Tibial artery (tissue), 4 donors: ENCODE results near the gene EMC9.

Experiments
- DNase-seq, 2 donors: peaks; one replicate each; pipeline ENCODE4 v3.0.0-alpha.2; 2019
- H3K27ac ChIP-seq, 2 donors: fragments of 200-600 bp; sonication (generic) in 1 of 2; 1 replicate in 1 of 2; 2 replicates in 1 of 2; pipeline ENCODE4 v1.5.1; 2018 to 2019; ENCODE audit warnings: mild to moderate bottlenecking in 1 of 2
- H3K27me3 ChIP-seq, 2 donors: fragments of 200-600 bp; sonication (generic) in 1 of 2; one replicate each; pipeline versions ENCODE4 v1.5.1 to v1.6.0; 2016 to 2019
- H3K36me3 ChIP-seq, 3 donors: fragments of 200-600 bp; sonication (generic) in 2 of 3; one replicate each; pipeline ENCODE4 v1.5.1; 2016 to 2019; ENCODE audit warnings: mild to moderate bottlenecking in 2 of 3
- H3K4me1 ChIP-seq, 4 donors: fragments of 200-600 bp; sonication (generic) in 2 of 4; 1 replicate in 3 of 4; 2 replicates in 1 of 4; pipeline ENCODE4 v1.5.1; 2016 to 2019
- H3K4me3 ChIP-seq, 2 donors: fragments of 200-600 bp; sonication (generic) in 1 of 2; 1 replicate in 1 of 2; 2 replicates in 1 of 2; pipeline ENCODE4 v1.5.1; 2018 to 2019; ENCODE audit warnings: mild to moderate bottlenecking in 2 of 2
- H3K9me3 ChIP-seq, 3 donors: fragments of 200-600 bp; sonication (generic) in 1 of 3; one replicate each; pipeline ENCODE4 v1.5.1; 2016 to 2019
- intact Hi-C: fragments of 100-400 bp; cut with DNase I; formaldehyde crosslinking; loops from one replicate; pipeline ENCODE4 v1.15.0; 2023; ENCODE audit warnings: low total_unique reads
- TF ChIP-seq, protein P1 (sequence below), 2 experiments: fragments of 200-600 bp in 1 of 2; fragments of 450-650 bp in 1 of 2; IDR thresholded peaks; one replicate each; pipeline ENCODE4 v1.5.1; 2017 to 2019; ENCODE audit warnings: antibody characterized with exemption in 2 of 2, mild to moderate bottlenecking in 1 of 2, moderate library complexity in 1 of 2

The EMC9 gene

DNA sequence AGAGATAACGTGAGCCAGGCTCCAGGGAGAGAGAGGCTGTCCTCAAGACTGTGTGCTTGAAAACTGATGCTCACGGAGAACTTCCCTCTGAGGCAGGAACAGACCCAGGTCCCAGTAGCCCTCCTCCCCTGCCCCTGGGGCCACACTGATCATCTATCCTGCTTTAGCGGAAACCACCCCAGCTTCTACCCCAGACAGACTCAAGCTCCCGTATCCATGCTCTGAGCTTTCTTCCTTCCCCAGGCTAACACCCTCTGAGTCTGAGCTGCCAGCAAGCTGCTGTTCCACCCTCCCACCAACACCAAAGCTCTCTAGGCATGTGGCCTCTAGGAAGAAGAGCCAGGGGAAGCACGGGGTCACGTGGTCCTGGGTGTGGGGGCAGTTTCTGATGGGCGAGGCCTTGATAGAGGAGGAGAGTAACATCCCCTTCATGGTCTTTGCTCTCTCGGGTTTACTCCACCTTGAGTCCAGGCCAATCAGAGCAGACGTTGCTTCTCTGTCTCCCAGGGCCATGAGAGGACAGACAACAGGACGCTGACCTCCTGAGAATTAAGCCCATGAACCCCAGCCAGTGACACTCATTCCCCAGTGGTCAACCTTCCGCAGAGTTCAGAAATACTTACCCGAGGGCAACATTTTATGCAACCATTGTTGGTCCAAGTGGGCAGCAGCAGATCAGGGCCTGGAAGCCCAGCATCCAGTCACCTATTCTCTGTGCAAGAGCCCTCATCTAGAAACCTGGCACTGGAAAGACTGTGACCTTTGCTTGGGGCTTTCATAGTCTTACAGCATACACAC lies 45.9 kb downstream of the EMC9 start:
- peaks cover 0 to 26% (median 26%) of the 10 kb centered on the region in 3 donors for H3K36me3 ChIP-seq

DNA sequence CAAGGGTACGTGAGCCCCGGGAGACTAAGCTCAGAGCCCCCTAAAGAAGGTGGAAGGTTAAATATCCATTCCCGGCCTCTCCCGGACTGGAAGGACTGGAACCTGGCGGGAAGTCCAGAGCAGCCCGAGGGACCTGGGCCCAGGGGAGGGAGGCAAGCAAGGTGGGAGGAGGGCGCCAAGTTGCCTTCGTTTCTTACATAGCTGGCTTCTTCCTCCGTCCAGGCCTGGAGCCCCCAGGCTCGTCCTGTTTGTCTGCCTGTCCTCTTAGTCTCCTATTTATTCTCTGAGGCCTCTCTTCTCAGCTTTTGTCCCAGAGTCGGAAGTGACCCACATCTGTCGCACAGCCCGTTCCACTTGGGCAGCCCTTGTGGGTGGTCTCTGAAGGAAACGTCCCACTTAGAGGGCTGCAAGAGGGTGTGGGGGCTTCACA lies 46.5 kb downstream of the EMC9 start:
- intact Hi-C loops: loop anchor here (5.0 kb wide), 1 partner anchor 38 kb away; no protein-coding TSS in a partner anchor
- Histone ChIP-seq H3K9me3 (no peaks in the 10 kb centered on the region), H3K27ac (peak overlapping the region; percentile 97 to 99), H3K4me1 (peaks cover 0 to 23% (median 19%) of the 10 kb centered on the region in 4 donors), H3K4me3 (peak overlapping the region; percentile 91 to 94), H3K36me3 (peaks cover 0 to 20% (median 20%) of the 10 kb centered on the region in 3 donors), H3K27me3 (no peaks in the 10 kb centered on the region)
- TF ChIP-seq, protein P1, sequence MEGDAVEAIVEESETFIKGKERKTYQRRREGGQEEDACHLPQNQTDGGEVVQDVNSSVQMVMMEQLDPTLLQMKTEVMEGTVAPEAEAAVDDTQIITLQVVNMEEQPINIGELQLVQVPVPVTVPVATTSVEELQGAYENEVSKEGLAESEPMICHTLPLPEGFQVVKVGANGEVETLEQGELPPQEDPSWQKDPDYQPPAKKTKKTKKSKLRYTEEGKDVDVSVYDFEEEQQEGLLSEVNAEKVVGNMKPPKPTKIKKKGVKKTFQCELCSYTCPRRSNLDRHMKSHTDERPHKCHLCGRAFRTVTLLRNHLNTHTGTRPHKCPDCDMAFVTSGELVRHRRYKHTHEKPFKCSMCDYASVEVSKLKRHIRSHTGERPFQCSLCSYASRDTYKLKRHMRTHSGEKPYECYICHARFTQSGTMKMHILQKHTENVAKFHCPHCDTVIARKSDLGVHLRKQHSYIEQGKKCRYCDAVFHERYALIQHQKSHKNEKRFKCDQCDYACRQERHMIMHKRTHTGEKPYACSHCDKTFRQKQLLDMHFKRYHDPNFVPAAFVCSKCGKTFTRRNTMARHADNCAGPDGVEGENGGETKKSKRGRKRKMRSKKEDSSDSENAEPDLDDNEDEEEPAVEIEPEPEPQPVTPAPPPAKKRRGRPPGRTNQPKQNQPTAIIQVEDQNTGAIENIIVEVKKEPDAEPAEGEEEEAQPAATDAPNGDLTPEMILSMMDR (IDR thresholded peaks at IDR 0.05): no peak
- DNase-seq: no peak

More for the DNA sequence above, 45.9 kb downstream of the EMC9 start:
- Histone ChIP-seq H3K27me3 (no peaks in the 10 kb centered on the region), H3K4me3 (peak overlapping the region; percentile 91 to 94), H3K4me1 (peaks cover 0 to 23% (median 19%) of the 10 kb centered on the region in 4 donors), H3K27ac (peak overlapping the region; percentile 97 to 99), H3K9me3 (no peaks in the 10 kb centered on the region)
- TF ChIP-seq, protein P1 (IDR thresholded peaks at IDR 0.05): no peak
- peak; percentile 71 to 80 for DNase-seq
- intact Hi-C loops: no loop called here

DNA sequence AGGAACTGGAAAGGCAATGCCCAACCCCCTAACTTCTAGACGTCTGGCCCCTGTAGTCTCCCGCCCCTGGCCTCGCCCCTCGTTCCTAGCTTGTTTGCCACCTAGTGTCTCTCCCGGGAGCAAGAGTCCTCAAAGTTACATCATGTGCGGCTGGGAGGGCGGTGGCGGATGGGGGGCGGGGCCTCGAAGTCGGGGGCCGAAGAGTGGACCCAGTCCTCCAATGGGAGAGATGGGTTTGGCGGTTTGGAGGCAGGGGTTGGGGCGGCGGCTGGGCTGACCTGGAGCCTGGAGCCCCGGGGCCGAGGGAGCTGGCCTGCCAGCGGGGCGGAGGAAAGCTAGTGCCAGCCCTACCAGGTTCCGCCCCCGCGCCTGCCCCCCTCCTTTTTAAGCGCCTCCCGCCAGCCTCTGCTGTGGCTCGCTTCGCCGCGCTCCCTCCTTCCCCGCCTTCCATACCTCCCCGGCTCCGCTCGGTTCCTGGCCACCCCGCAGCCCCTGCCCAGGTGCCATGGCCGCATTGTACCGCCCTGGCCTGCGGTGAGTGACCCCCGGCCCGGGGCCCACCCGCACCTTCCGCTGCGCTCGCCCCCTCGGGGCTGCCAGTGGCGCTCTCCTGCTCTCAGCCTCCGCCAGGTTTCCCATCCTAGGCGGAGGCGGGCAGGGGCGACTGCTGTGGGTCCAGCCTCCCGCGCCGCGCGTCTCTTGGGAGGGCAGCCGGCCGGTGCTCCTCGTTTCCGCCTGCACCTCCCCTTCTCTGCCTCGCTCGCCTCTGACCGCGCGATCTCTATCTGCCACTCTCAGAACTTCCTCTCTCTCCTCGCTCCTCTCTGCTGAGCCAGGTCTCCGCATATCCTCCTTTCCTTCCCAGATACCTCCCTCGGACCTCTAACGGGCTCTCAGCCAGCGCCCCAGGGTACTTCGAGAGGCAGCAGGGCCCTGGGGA lies 47.2 kb downstream of the EMC9 start, which contains the start of gene PCK2:
Gene PCK2, plus strand, starts transcription at position 411 of the 940 bp plus-strand sequence. Its CDS starts 95 bp downstream, at position 506.
- Histone ChIP-seq H3K4me1 (peaks cover 0 to 23% (median 19%) of the 10 kb centered on the region in 4 donors), H3K4me3 (peak within 1 kb of the TSS; percentile 91 to 94), H3K9me3 (no peaks in the 10 kb centered on the region), H3K36me3 (peaks cover 0 to 13% (median 13%) of the 10 kb centered on the region in 3 donors), H3K27ac (peak within 1 kb of the TSS; percentile 97 to 99), H3K27me3 (no peaks in the 10 kb centered on the region)
- peak; percentile 96 to 98 for DNase-seq
- TF ChIP-seq, protein P1 (IDR thresholded peaks at IDR 0.05): peak in 1 of 2 experiments; percentile 27
- intact Hi-C loops: loop anchor here (5.0 kb wide), 1 partner anchor 37 kb away; no protein-coding TSS in a partner anchor

DNA sequence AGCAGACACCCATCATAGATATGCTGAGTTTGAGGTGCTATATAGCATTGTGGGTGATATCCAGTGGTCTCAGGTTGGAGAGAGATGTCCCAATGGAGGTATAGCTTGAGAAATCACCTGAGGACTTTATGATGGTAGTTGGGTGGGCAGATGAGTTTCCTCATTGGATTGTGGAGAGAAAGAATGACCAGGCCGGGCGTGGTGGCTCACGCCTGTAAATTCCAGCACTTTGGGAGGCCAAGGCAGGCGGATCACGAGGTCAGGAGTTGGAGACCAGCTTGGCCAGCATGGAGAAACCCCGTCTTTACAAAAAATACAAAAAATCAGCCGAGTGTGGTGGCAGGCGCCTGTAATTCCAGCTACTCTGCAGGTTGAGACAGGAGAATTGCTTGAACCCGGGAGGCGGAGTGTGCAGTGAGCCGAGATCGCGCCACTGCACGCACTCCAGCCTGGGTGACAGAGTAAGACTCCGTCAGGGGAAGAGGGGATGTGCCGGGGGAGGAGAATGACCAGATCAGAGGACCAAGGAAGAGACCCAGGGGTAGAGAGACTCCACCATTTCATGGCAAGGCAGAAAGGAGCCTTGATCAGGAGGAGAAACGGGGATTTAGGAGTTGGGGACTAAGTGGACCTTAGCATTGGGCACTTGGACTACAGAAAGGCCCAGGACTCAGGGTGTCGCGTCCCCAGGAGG lies 48.0 kb downstream of the EMC9 start:
- H3K9me3 ChIP-seq: no peaks in the 10 kb centered on the region
- H3K36me3 ChIP-seq: peaks cover 0 to 5% (median 5%) of the 10 kb centered on the region in 3 donors
- H3K27me3 ChIP-seq: no peaks in the 10 kb centered on the region
- peak overlapping the region; percentile 91 to 94 for H3K4me3 ChIP-seq
- H3K4me1 ChIP-seq: peaks cover 0 to 23% (median 19%) of the 10 kb centered on the region in 4 donors
- DNase-seq: no peak
- H3K27ac ChIP-seq: peak overlapping the region; percentile 97 to 99
- TF ChIP-seq, protein P1 (IDR thresholded peaks at IDR 0.05): no peak
- intact Hi-C loops: loop anchor here (5.0 kb wide), 1 partner anchor 36 kb away; no protein-coding TSS in a partner anchor
